Measurements from ENCODE around the gene FKBP14.

Gene FKBP14

DNA sequence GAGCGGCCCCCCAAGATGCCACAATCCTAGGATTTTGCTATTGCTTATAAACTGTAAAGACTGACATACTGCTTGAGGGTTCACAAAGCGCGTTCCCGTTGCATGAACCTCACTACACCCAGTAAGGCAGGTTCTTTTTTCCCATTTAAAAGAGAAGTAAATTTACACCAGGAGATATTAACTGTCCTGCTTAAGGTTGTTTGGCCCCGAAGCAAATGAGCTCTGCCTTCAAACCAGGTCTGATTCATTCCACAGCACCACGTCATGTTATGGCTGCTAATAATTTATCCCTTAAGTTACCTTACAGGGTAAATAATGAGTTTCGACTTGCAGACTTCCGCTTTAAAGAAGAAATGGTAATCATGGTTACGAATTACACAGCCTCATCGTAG, 559 bp upstream of the FKBP14 start:
- H3K4me3 ChIP-seq (ENCODE audit: low read depth, low read length): peak overlapping the region; percentile 54
- no peaks in the 10 kb centered on the region for H3K27me3 ChIP-seq (ENCODE audit: insufficient read depth, low read depth, severe bottlenecking)
- DNase-seq: no peak
- TF ChIP-seq, protein P1, sequence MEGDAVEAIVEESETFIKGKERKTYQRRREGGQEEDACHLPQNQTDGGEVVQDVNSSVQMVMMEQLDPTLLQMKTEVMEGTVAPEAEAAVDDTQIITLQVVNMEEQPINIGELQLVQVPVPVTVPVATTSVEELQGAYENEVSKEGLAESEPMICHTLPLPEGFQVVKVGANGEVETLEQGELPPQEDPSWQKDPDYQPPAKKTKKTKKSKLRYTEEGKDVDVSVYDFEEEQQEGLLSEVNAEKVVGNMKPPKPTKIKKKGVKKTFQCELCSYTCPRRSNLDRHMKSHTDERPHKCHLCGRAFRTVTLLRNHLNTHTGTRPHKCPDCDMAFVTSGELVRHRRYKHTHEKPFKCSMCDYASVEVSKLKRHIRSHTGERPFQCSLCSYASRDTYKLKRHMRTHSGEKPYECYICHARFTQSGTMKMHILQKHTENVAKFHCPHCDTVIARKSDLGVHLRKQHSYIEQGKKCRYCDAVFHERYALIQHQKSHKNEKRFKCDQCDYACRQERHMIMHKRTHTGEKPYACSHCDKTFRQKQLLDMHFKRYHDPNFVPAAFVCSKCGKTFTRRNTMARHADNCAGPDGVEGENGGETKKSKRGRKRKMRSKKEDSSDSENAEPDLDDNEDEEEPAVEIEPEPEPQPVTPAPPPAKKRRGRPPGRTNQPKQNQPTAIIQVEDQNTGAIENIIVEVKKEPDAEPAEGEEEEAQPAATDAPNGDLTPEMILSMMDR (IDR thresholded peaks at IDR 0.05; ENCODE audit: low read depth, low read length): no peak
- H3K36me3 ChIP-seq: no peaks in the 10 kb centered on the region
- H3K27ac ChIP-seq: peak overlapping the region; percentile 12; the same call in 1 of the 2 replicates
- no peaks in the 10 kb centered on the region for H3K9me3 ChIP-seq (ENCODE audit: severe bottlenecking)

GRCh38 chr7:30023524-30023923, 3.0 kb downstream of the FKBP14 start:
- no peak overlapping the region for H3K27ac ChIP-seq
- H3K27me3 ChIP-seq (ENCODE audit: insufficient read depth, low read depth, severe bottlenecking): no peaks in the 10 kb centered on the region
- DNase-seq: no peak
- no peak overlapping the region for H3K4me3 ChIP-seq (ENCODE audit: low read depth, low read length)
- peaks cover under 1% of the 10 kb centered on the region; the same call in 1 of the 2 replicates for H3K36me3 ChIP-seq
- no peaks in the 10 kb centered on the region for H3K9me3 ChIP-seq (ENCODE audit: severe bottlenecking)
- TF ChIP-seq, protein P1 (IDR thresholded peaks at IDR 0.05; ENCODE audit: low read depth, low read length): no peak

DNA sequence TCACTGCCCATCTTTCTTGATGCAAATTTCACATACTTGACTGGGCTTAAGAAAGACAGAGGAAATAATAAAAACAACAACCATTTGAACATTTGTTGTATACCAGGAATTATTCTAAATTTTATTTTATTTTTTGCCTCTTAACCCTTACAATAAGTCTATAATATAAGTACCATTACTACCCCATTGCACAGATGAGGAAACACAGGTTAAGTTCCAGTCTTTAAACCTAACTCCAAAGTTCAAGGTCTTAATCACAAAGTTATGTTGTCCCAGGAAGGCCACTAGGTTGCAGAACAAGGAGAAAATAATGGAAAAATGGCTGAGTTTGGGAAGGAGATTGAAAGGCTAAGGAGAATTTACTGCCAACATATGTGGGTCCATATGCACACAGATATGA, 3.5 kb downstream of the FKBP14 start:
- Histone ChIP-seq H3K27me3 (ENCODE audit: insufficient read depth, low read depth, severe bottlenecking) (no peaks in the 10 kb centered on the region), H3K27ac (no peak overlapping the region), H3K36me3 (peaks cover 5% of the 10 kb centered on the region; the same call in 1 of the 2 replicates), H3K9me3 (ENCODE audit: severe bottlenecking) (no peaks in the 10 kb centered on the region), H3K4me3 (ENCODE audit: low read depth, low read length) (no peak overlapping the region)
- TF ChIP-seq, protein P1 (IDR thresholded peaks at IDR 0.05; ENCODE audit: low read depth, low read length): no peak
- DNase-seq: no peak

DNA sequence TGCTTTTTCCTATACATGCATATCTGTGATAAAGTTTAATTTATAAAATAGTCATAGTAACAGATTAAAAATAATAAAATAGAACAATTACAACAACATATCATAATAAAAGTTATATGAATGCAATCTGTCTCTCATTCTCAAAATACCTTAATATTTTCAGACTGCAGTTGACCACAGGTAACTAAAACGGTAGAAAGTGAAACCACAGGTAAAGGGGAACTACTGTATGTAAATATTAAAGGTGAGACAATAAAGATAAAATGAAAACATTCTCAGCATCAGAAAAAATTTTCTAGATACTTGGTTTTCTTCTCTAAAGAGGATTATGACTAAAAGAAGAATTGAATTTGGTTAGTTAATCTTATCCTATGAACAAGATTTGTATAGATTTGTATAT, 6.0 kb downstream of the FKBP14 start:
- Histone ChIP-seq H3K27me3 (ENCODE audit: insufficient read depth, low read depth, severe bottlenecking) (no peaks in the 10 kb centered on the region), H3K4me3 (ENCODE audit: low read depth, low read length) (no peak overlapping the region), H3K27ac (no peak overlapping the region), H3K36me3 (peaks cover 5% of the 10 kb centered on the region; the same call in 1 of the 2 replicates), H3K9me3 (ENCODE audit: severe bottlenecking) (no peaks in the 10 kb centered on the region)
- TF ChIP-seq, protein P1 (IDR thresholded peaks at IDR 0.05; ENCODE audit: low read depth, low read length): no peak
- no peak for DNase-seq

DNA sequence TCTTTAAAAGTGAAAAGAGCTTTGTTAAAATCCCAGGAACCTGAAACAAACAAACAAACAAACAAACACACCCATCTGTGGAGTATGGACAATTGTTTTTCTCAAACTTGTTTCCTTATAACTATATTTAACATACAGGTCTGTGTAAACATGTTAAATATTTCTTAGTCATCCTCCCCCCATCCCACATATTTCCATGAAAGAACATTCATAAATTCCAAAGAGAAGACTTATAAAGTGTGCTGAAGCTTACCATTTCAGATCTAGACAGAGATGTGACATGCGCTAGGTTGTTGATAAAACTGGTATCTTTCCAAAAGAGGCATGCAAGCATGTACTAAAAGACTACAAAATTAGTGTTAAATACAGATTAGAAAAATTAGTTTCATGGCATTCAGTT, 6.5 kb downstream of the FKBP14 start:
- peaks cover 5% of the 10 kb centered on the region; the same call in 1 of the 2 replicates for H3K36me3 ChIP-seq
- H3K9me3 ChIP-seq (ENCODE audit: severe bottlenecking): no peaks in the 10 kb centered on the region
- DNase-seq: no peak
- no peak overlapping the region for H3K27ac ChIP-seq
- H3K27me3 ChIP-seq (ENCODE audit: insufficient read depth, low read depth, severe bottlenecking): no peaks in the 10 kb centered on the region
- TF ChIP-seq, protein P1 (IDR thresholded peaks at IDR 0.05; ENCODE audit: low read depth, low read length): no peak
- no peak overlapping the region for H3K4me3 ChIP-seq (ENCODE audit: low read depth, low read length)

DNA sequence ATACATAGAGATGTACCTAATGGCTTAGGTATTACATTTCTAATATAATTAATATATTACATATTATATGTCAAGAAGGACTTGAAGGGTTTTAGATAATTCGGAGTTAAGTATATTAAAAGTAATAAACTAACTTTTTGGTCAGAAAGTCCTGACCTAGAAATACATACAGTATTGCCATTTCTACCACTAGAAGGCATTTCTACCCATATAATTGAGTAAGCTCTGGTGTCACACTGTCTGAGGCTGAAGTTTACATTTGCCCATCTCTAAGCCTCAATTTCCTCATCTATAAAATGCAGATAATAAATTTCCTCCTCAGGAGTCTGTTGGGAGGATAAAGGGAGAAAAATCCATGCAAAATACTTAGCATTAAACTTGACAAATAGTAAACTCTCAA, 7.1 kb downstream of the FKBP14 start:
- Histone ChIP-seq H3K27ac (no peak overlapping the region), H3K36me3 (peaks cover 5% of the 10 kb centered on the region; the same call in 1 of the 2 replicates), H3K9me3 (ENCODE audit: severe bottlenecking) (no peaks in the 10 kb centered on the region), H3K27me3 (ENCODE audit: insufficient read depth, low read depth, severe bottlenecking) (no peaks in the 10 kb centered on the region), H3K4me3 (ENCODE audit: low read depth, low read length) (no peak overlapping the region)
- DNase-seq: no peak
- TF ChIP-seq, protein P1 (IDR thresholded peaks at IDR 0.05; ENCODE audit: low read depth, low read length): no peak
